ENCODE measurements around the gene RPS16. TPM values are rescaled to one million over a fixed set of nuclear protein-coding genes. Genes with fewer than 3 reads are reported as not detected.

The RPS16 gene
- total RNA-seq, 4 donors from 2014 or later = 509 to 2,477 (median 1,257) TPM

DNA sequence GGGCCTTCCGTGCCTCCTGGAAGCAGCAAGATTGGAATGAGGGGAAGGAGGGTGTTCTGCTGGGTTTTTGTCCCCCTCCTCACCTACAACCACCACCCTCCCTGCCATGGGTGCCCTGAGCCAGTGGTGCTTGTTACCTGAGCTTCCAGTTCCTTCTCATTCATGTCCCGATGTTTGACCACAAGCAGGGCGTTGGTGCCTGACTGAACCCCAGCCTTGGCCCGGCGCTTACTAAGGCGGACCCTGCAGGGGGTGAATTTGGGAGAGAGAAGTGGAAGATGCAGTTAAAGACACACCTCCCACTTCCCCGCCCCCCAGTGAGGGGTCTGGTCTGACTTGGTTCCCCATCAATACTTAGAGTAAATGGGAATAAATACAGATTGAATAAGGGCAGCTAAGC lies 49.2 kb downstream of the RPS16 start:
- H3K27me3 ChIP-seq = no peaks in the 10 kb centered on the region
- H3K36me3 ChIP-seq = peaks cover 22 to 83% (median 35%) of the 10 kb centered on the region in 3 donors
- intact Hi-C loops (cut with DNase I) = no loop called here
- 71 to 86% methylated on average over 1 to 7 of the region's 7 CpGs for WGBS, 2 donors
- DNase-seq = no peak
- no peak overlapping the region for H3K4me3 ChIP-seq
- no peaks in the 10 kb centered on the region for H3K9me3 ChIP-seq
- TF ChIP-seq POLR2A (IDR thresholded peaks at IDR 0.05) = no peak
- TF ChIP-seq, protein P1, sequence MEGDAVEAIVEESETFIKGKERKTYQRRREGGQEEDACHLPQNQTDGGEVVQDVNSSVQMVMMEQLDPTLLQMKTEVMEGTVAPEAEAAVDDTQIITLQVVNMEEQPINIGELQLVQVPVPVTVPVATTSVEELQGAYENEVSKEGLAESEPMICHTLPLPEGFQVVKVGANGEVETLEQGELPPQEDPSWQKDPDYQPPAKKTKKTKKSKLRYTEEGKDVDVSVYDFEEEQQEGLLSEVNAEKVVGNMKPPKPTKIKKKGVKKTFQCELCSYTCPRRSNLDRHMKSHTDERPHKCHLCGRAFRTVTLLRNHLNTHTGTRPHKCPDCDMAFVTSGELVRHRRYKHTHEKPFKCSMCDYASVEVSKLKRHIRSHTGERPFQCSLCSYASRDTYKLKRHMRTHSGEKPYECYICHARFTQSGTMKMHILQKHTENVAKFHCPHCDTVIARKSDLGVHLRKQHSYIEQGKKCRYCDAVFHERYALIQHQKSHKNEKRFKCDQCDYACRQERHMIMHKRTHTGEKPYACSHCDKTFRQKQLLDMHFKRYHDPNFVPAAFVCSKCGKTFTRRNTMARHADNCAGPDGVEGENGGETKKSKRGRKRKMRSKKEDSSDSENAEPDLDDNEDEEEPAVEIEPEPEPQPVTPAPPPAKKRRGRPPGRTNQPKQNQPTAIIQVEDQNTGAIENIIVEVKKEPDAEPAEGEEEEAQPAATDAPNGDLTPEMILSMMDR (IDR thresholded peaks at IDR 0.05) = no peak
- H3K4me1 ChIP-seq = peaks cover 9 to 22% (median 10%) of the 10 kb centered on the region in 3 donors
- H3K27ac ChIP-seq = no peak overlapping the region

DNA sequence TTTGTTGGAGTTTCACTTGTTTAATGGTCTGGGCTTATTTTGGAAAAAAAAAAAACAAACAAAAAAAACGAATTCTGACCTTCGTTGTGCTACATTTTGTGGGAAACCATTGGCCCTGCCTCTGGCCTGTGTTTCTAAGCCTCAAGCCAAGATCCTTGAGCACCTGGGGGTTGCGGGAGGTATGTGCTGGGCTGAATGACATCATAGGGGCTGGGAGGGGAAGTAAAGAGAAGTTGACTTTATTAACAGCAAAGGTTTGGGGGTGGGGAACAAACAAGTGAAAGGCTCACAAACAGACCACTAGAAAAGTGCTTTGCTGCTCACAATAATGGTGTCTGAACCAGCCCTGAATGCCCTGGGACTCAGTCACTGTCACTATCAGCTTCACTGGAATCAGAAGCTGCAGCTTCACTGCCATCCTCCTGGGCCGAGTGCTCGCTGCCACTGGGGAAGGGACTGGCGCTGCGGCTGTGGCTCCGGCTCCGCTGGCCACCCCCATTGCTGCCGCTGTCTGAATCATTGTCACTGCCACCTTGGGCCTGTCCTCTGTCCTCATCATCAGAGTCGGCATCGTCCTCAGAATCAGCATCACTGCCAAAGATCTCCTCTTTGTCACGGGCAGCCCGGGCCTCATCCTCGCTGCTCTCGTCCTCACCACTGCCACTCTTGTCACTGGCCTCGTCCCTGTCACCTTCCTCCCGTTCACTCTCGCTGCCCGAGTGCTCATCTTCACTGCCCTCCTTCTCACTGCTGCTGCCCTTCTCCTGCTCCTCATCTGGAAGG lies 49.9 kb downstream of the RPS16 start:
- Histone ChIP-seq H3K4me1 (peaks cover 9 to 19% (median 10%) of the 10 kb centered on the region in 3 donors), H3K27ac (no peak overlapping the region), H3K36me3 (peaks cover 29 to 90% (median 40%) of the 10 kb centered on the region in 3 donors), H3K9me3 (no peaks in the 10 kb centered on the region), H3K4me3 (no peak overlapping the region), H3K27me3 (no peaks in the 10 kb centered on the region)
- TF ChIP-seq POLR2A (IDR thresholded peaks at IDR 0.05) = no peak
- TF ChIP-seq, protein P1 (IDR thresholded peaks at IDR 0.05) = no peak
- intact Hi-C loops (cut with DNase I) = no loop called here
- WGBS, 2 donors = 80 to 82% methylated on average over 16 to 19 of the region's 20 CpGs
- DNase-seq = no peak

DNA sequence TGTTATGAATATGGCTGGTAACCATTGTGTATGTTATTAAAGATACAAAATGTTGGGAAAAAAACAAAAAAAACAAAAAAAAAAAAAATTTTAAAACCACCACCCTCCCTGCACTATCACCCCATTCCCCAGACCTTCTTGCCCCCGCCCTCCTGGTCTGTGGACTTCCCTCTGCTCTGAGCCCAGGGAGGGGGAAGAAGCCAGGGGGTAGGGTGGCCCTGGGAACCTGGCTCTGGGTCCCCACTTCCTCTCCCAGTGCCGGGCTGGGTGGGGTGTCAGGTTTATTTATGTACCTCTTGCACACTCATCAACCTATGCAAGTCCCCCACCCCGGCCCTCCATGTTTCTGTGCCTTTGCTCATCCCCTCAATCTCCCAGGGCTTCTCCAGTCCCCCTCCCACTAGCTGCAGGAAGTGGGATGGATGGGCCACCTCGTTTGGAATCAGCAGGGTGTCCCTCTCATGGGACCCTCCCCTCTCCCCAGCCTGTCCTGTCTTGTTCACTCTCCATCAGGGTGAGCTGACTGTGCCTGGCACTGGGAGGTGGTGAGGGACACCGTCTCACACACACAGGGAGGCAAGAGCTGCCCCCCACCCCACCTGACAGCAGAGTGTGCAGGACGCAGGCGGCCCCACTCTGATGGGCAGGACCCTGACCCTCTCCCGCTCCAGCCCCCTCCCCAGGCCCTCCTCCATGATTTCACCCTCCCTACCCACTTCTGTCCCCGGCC lies 50.7 kb downstream of the RPS16 start:
- no peak for DNase-seq

More for the DNA sequence above, 50.7 kb downstream of the RPS16 start:
- Histone ChIP-seq H3K27ac (no peak overlapping the region), H3K27me3 (no peaks in the 10 kb centered on the region), H3K9me3 (no peaks in the 10 kb centered on the region), H3K36me3 (peaks cover 37 to 98% (median 44%) of the 10 kb centered on the region in 3 donors), H3K4me3 (no peak overlapping the region), H3K4me1 (peaks cover 5 to 13% (median 6%) of the 10 kb centered on the region in 3 donors)
- intact Hi-C loops (cut with DNase I) = no loop called here
- 51 to 54% methylated on average over 5 to 7 of the region's 9 CpGs for WGBS, 2 donors
- TF ChIP-seq POLR2A (IDR thresholded peaks at IDR 0.05) = no peak
- TF ChIP-seq, protein P1 (IDR thresholded peaks at IDR 0.05) = no peak

Small RNA genes within 50 kb of the gene (small RNA-seq; reads per million reads assigned to genes)
- gene MIR4530 = 0 to 0.41 (median 0.07) reads per million in 4 donors

Other genes starting within 250 kb of the RPS16 start
- 100 to 1,000 TPM; 208 to 737 (median 262) TPM for gene NCCRP1, start 239.0 kb downstream of the RPS16 start, total RNA-seq
- not detected for gene SYCN, start 231.7 kb downstream of the RPS16 start, total RNA-seq
- gene IFNL3, start 190.9 kb downstream of the RPS16 start, total RNA-seq = not detected
- gene IFNL4, start 187.1 kb downstream of the RPS16 start, total RNA-seq = not detected
- not detected for gene IFNL2, start 167.6 kb downstream of the RPS16 start, total RNA-seq
- gene IFNL1, start 139.5 kb downstream of the RPS16 start, total RNA-seq = not detected
- 1 to 10 TPM in 1 of 4 donors, under 1 TPM in 3; 0.35 to 1.3 (median 0.67) TPM for gene LRFN1, start 115.1 kb downstream of the RPS16 start, total RNA-seq
- 10 to 100 TPM in 1 of 4 donors, 1 to 10 TPM in 3; 1.9 to 15.8 (median 4.5) TPM for gene GMFG, start 99.9 kb downstream of the RPS16 start, total RNA-seq
- 100 to 1,000 TPM in 1 of 4 donors, 10 to 100 TPM in 3; 49.1 to 131 (median 75.2) TPM for gene SAMD4B, start 93.5 kb downstream of the RPS16 start, total RNA-seq
- gene PAF1, start 44.8 kb downstream of the RPS16 start, total RNA-seq = 10 to 100 TPM; 35.4 to 53.6 (median 38.1) TPM
- gene MED29, start 44.6 kb downstream of the RPS16 start, total RNA-seq = 10 to 100 TPM; 11.8 to 20.1 (median 16.5) TPM
- gene ZFP36, start 29.1 kb downstream of the RPS16 start, total RNA-seq = 100 to 1,000 TPM in 3 of 4 donors, 10 to 100 TPM in 1; 72.1 to 230 (median 121) TPM
- gene PLEKHG2, start 23.3 kb downstream of the RPS16 start, total RNA-seq = 1 to 10 TPM; 4.8 to 9.3 (median 7.6) TPM
- gene SUPT5H, start 9.6 kb upstream of the RPS16 start, total RNA-seq = 10 to 100 TPM; 39.5 to 80.3 (median 67.7) TPM
- 10 to 100 TPM; 34.0 to 63.2 (median 51.5) TPM for gene TIMM50, start 44.9 kb upstream of the RPS16 start, total RNA-seq
- not detected for gene DLL3, start 63.0 kb upstream of the RPS16 start, total RNA-seq
- gene SELENOV, start 79.2 kb upstream of the RPS16 start, total RNA-seq = not detected
- 1 to 10 TPM in 1 of 4 donors, under 1 TPM in 2, not detected in 1; 0.48 to 3.6 (median 0.79) TPM for gene EID2B, start 96.9 kb upstream of the RPS16 start, total RNA-seq
- gene EID2, start 104.2 kb upstream of the RPS16 start, total RNA-seq = 10 to 100 TPM in 1 of 4 donors, 1 to 10 TPM in 3; 6.0 to 10.5 (median 9.5) TPM
- gene LGALS13, start 166.6 kb upstream of the RPS16 start, total RNA-seq = not detected
- gene LGALS16, start 220.0 kb upstream of the RPS16 start, total RNA-seq = not detected